ENCODE measurements around the gene TSC2.

DNA sequence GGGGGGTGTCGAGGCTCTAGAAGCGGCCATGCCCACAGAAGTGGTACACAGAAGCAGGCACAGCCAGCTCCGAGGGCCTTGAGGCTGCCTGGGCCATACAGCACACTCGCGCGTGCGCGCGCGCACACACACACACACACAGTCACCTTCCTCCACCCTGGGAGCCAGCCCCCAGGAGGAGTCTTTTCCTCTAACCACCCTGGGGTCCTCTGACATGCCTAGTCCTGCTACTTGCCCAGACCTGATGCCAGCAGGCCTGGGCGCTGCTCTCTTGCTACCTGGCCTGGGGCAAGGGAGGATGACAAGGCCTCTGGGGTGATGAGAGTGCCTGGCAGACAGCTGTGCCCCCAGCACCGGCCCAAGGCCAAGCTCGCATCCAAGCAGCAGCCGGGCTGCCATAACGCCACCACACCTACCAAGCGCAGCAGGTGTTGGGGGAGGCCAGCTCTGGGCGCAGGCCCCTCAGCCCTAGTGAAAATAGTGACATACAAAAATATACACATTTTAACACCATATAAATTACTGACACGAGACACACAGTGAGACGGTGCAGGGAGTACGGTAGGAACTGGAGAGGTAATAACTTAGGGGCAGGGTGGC lies 41.1 kb downstream of the TSC2 start:
- TF ChIP-seq, protein P1, sequence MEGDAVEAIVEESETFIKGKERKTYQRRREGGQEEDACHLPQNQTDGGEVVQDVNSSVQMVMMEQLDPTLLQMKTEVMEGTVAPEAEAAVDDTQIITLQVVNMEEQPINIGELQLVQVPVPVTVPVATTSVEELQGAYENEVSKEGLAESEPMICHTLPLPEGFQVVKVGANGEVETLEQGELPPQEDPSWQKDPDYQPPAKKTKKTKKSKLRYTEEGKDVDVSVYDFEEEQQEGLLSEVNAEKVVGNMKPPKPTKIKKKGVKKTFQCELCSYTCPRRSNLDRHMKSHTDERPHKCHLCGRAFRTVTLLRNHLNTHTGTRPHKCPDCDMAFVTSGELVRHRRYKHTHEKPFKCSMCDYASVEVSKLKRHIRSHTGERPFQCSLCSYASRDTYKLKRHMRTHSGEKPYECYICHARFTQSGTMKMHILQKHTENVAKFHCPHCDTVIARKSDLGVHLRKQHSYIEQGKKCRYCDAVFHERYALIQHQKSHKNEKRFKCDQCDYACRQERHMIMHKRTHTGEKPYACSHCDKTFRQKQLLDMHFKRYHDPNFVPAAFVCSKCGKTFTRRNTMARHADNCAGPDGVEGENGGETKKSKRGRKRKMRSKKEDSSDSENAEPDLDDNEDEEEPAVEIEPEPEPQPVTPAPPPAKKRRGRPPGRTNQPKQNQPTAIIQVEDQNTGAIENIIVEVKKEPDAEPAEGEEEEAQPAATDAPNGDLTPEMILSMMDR (conservative IDR thresholded peaks at IDR 0.05) = no peak
- no peak for TF ChIP-seq ZFX (IDR thresholded peaks at IDR 0.05)
